NOMO-1 treated with DMSO at 0.1 percent for 48 hours (cell line): Measurements from ENCODE around the gene CMBL.
"Not testable (repeated sequence)": the region's sequence is repeated elsewhere in the genome, so short reads cannot be mapped to it uniquely, and the experiment has no call there.

Source experiments
- DNase-seq: peaks from one replicate; lab custom pipeline; 2025; ENCODE audit not compliant: unreplicated experiment; lab: John Stamatoyannopoulos, UW

CMBL gene

DNA sequence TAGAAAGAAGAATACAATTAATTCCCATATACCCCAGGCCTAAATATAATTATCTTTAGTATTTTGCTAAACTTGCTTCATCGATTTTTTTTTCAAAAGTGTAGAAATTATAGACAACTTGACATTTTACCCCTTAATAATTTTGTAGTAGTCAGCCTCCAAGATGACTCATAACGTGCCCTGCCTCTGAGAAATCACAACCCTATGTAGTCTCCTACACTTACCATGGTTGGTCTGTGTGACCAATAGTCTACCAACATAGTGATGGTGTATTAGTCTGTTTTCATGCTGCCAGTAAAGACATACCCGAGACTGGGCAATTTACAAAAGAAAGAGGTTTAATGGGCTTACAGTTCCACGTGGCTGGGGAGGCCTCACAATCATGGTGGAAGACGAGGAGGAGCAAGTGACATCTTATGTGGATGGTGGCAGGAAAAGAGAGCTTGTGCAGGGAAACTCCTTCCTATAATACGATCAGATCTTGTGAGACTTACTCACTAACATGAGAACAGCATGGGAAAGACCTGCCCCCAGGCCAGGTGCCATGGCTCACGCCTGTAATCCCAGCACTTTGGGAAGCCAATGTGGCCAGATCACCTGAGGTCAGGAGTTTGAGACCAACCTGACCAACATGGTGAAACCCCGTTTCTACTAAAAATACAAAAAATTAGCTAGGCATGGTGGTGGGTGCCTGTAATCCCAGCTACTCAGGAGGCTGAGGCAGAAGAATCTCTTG, 3.3 kb upstream of the CMBL start:
- DNase-seq: not testable (repeated sequence)

DNA sequence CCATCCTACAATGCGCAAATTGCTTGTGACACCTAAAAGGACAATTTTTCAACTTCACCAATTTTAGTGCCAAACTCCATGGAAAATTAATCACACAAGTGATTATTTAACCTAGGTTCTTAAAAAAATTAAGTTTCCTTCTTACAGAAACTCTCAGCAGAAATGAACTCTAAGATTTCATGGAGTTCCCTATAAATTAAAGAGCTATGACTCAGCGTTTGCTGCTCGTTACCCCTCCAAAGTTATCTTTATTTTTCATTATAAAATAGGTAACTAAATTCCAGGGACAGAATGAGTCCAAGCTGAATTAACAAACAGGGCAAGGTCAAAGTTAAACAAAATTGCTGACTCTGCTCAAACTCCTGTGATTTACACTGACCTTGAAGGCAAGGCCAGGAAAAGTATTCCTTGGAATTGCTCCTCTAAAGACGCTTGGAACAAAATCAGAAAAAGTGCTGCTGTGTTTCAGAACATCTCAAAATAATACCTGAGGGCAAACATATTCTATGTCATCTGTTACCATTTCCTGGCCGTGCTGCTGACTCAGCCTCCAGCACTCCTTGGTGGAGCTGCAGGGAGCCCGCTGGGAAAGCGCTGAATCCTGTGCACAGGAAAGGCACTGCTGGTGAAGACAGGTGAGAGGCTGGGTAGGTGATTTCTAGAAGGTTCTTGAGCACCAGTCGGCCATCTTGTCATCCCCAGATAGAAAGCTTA, 2.5 kb upstream of the CMBL start:
- DNase-seq: peak; percentile 25

DNA sequence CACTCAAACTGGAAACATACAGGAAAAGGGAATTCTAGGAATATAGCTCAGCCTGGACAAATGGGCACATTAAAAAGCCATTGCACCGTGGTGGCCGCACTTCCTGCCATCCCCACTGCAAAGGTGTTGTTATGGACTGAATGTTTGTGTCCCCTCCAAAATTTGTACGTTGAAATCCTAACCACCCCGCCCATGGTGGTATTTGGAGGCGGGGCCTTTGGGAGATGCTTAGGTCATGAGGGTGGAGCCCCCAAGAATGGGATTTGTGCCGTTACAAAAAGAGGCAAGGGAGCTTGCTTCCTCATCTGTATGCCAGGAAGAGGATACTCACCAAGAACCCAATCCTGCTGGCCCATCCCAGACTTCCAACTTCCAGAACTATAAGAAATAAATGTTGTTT, 1.1 kb upstream of the CMBL start:
- DNase-seq: no peak

DNA sequence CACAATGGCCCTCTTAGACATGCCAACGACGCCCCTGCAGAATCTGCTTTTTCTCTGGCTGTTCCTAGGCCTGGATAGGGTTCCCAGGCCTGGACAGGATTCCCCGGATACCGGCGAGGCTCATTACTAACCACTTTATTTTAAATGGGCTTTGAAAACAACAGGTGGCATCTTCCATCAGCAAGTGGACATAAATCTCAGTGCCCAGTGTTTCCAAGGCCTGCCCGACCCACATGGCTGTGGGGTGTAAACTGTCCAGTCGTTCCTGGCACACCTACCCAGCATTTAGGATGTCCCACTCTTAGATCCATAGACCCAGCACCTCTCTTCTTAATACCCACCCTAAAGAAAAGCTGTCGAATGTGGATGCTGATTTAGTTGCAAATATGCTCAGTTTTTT, 896 bp downstream of the CMBL start:
- no peak for DNase-seq

DNA sequence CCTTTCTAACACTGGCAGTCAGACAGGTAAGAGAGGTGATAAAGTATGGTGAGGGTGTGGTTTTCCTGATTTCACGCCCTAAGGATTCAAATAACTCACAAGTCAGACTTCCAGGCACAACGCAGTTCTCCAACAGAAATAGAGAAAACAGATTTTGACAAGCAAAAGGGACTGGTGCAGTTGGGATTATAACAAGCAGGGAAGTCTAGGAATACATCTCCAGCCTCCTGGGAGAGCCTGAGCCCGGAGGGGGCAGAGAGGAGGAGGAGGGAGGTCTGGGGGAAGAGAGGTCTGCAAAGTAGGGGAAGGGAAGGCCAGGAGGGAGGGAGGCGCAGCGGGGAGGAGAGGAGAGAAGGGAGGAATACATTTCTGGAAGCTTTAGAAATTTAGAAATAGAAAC, 1.6 kb downstream of the CMBL start:
- no peak for DNase-seq

DNA sequence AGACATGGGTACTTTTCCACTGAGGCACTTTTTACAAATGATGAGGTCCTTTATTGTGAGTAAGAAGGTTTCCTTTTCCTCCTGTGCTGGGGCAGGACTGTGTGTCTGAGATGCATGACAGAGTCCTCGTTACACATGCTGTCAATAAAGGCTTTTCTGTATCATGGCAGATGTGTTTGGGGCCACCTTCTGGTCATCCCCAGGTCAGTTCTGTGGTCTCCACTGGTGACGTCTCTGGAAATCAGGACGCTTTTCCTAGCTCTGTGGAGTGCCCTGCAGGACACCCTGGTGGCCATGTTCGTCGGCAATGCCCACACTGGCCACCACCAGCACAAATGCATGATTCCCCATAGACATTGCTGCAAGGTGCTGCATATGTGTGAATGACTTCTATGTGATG, 2.8 kb downstream of the CMBL start:
- no peak for DNase-seq

DNA sequence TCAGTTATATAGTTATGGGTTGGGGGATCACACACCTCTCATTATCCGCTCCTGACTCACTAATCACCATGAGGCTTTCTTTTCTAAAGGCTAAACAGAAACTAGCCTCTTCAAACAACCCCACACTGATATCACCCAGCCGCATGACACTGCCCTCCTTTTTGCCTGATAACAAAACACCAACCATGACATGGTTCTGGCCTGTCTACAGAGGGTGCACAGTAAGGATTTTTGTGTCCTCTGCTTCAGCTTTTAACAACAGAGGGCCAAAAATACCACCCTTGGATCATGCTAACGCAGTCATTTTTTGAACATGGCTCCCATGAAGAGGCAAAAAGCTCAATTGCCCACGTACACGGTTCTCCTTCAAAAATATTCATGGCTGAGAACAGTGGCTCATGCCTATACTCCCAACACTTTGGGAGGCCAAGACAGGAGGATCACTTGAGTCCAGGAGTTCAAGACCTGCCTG, 4.0 kb downstream of the CMBL start:
- no peak for DNase-seq

DNA sequence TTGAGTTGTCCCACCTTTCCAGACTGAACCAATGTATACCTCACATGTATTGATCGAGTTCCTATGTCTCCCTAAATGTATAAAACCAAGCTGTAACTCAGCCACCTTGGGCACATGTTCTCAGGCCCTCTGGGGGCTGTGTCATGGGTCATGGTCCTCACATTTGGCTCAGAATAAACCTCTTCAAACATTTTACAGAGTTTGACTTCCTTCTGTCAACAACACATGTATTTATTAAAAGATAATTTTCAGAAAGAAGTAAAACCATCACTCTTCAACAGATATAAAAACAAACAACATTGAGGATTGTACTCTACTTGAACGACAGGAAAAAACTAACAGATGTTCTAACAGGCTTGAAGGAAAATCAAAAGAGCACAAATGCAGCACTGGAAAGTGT, 4.5 kb downstream of the CMBL start:
- DNase-seq: no peak

DNA sequence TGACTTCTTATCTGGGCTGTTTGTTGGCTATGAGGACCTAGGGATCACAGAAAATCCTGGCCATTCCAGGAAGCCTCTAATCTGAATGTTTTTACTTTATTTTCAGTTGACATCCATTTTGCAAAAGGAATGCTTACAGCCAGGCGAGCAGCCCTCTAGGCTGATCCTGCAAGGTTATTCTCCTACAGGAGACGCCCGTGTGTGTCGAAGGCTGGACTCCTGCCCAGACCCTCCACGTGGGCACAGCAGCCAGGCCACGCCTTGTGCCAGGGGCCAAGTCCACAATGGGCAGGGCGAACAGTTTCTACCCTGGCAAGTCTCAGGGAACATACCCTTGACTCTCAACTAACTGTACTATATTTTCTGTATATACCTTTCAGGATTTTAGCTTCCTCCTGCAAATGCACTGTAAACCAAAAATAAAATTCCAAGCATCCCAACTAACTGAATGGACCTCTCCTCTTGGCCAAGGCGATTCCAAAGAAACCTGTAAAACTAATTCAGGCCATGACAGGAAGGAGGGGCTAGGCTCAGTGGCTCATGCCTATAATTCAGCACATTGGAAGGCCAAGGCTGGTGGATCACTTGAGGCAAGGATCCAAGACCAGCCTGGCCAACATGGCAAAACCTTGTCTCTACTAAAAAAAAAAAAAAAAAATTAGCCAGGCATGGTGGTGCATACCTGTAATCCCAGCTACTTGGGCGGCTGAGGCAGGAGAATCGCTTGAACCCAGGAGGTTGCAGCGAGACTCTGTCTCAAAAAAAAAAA, 5.7 kb downstream of the CMBL start:
- no peak for DNase-seq

DNA sequence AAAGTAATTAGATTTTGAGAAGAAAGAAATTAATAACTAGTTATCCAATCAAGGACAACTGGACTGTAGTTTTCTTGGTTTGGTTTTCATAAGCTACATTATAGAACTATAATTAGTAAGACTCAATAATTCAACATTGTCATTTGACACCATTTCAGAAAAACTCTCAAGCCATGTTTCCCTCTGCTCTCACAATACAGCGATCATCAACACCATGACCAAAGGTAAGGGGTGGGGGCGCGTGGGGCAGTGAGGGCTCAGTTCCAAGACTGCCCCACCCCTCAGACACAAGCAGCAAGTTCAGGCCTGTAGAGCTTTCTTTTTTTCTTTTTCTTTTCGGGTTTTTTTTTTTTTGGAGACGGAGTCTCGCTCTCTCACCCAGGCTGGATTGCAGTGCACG, 6.4 kb downstream of the CMBL start:
- DNase-seq: no peak

DNA sequence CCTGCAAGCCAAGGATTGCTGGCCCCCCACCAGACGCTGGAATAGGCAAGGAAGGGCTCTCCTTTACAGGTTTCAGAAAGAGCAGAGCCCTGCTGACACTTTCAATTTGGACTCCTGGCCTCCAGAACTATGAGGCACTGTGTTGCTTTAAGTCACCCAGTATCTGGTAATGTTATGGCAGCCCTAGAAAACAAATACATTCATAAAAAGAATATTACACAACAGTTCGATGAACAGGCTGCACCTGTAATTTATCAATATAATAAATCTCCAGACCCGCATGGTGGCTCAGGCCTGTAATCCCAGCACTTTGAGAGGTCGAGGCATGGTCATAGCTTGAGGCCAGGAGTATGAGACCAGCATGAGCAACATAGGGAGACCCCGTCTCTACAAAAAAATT, 7.5 kb downstream of the CMBL start:
- no peak for DNase-seq

DNA sequence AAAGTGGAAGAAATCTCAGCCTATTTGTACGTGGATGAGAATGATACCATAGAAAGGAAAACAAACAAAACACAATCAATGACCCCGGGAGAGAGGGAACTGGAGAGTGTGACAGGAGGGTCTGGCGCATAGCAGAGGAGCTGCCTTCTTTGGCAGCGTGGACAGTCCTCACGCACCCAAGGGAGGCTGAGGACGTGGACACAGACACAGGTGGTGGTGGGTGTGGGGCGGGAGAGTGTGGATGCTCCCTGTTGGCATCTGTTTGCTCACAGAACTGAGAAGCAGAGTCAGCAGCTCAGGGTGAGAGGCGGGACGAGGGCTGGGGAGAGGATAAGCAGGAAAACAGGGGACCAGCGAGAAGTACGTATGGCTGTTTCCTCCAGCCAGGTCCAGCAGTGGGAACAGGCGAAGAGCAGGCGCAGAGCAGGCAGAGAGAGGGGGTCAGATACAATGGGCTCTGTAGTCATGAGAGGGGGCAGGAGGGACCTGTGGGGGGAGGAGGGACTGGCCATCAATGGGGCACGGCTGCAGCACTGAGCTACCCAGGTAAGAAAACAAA, 10.0 kb downstream of the CMBL start:
- DNase-seq: no peak

DNA sequence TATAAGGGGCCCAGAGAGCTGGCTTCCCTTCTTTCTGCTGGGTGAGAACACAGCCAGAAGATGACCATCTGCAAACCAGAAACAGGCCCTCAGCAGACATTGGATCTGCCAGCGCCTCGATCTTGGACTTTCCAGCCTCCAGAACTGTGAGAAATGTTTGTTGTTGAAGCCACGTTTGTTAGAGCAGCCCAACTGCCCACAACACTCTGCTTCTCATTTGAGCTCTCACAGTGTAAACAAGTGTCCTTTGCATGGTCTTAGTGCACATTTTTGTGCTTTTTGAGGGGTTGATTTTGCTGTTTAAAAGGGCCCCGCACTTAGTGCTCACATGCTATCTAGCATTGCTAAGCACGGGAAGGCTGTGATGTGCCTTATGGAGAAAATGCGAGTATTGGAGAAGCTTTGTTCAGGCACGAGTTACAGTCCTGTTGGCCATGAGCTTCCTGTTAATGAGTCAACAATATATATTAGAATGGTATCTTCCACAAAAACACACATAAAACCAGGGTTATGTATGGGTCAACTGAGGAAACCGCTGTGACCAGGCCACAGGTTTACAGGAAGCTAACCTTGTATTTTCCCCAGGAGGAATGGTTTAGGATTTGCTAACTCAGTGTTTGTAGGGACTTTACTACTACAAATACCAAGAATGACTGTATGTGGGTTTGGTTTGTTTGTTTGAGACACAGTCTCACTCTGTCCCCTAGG, 11.9 kb downstream of the CMBL start:
- DNase-seq: no peak

DNA sequence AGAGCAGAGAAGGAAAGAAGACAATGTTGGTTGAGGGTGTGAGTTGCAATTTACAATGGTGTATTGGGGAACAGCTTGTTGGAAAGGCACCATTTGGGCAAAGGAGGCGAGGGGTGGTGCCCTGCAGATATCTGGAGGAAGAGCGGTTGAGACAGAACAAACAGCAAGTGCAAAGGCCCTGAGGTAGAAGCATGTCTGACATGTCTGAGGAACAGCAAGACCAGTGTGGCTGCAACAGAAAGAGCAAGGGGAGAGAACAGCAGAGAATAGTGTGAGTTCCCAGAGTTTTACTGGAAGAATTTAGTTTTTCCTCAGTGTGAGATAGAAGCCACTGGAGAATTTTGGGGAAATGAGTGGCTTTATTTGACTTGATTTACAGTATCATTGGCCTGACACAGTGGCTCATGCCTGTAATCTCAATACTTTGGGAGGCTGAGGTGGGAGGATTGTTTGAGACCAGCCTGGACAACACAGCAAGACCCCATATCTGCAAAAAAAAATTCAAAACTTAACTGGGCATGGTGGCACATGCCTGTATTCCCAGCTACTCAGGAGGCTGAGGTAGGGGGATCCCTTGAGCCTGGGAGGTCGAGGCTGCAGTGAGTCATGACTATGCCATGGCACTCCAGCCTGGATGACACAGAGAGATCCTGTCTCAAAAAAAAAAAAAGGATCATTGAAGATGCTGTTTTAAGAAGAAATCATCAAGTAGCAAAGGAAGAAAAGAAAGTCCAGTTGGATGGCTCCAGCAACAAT, 13.6 kb downstream of the CMBL start:
- no peak for DNase-seq

DNA sequence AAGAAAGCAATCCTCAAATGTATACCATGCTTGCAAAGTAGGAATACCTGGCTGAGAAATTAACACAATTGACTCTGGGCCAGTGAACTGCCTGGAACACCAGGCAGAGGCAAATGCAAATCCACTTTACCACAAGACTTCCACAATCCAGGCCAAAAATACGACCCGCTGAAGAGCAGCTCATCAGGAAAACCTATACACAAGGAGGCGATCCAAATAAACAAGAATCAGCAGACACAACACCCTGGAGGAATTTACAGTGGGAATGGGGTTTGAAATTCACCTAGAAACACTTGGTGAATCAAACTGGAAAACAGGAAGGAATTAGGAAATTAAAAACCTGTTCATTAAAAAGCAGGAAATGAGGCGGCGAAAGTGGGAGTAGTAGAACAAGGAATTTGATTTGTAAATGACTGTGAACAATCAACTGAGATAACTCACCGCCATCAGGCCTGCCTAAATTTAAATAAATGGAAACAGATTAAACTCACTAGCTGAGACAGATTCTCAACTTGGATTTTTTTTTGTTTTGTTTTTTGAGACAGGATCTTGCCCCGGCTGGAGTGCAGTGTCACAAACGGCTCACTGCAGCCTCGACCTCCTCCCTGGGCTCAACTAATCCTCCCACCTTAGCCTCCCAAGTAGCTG, 15.9 kb downstream of the CMBL start:
- no peak for DNase-seq

DNA sequence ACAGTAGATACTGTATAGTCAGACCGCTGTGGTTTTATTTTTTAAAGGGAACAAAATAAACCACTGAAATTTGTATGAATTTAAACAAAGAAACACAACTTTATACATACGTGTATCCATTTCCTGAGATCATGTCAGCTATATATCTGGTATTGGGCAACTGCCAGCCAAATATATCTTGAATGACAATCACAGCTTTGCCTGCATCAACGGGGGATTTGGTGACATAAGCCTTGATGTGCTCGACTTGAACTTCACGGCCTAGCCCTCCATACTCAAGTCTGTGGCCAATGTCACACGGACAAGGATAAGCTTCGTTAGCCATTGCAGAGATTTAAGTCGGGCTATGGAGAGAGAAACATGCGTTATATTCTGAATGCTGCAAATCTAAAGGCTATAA, 17.3 kb downstream of the CMBL start:
- DNase-seq: no peak

DNA sequence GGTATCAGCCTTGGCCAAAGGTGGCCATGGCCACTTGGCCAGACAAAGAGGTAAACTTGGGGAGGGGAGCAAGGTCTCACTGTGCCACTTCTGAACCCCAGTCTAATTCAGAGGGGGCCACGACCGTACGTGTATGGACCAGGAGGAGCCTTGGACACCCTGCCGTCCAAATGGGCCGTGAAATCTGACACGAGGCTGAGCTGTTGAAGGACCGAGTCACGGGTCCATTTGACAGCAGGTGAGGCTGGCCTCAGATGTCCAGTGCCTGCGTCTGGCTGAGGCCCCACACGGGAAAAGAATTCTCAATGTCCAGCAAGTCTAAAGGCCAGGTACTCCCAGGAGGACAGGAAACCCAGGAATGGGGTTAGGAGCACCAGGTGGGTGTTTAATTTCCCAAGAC, 17.7 kb downstream of the CMBL start:
- DNase-seq: no peak

DNA sequence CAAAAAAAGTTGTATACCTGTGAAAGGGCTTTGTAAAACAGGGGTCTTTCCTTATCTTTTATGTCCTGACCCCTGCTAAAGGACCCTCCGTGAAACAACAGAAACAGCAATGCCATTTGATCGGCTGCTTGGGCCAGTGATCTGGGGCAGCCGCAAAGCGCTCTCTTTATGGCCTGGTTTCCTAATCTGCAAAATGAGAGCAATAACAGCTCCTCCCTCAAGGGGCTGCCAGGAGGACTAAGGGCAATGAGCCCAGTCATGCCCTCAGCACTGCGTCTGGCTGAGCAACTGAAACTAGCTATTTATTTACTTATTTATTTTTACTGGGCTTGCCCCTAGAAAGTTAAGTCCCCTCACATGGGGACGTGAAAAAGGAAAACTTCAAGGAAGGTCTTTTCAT, 18.3 kb downstream of the CMBL start:
- DNase-seq: peak; percentile 37

DNA sequence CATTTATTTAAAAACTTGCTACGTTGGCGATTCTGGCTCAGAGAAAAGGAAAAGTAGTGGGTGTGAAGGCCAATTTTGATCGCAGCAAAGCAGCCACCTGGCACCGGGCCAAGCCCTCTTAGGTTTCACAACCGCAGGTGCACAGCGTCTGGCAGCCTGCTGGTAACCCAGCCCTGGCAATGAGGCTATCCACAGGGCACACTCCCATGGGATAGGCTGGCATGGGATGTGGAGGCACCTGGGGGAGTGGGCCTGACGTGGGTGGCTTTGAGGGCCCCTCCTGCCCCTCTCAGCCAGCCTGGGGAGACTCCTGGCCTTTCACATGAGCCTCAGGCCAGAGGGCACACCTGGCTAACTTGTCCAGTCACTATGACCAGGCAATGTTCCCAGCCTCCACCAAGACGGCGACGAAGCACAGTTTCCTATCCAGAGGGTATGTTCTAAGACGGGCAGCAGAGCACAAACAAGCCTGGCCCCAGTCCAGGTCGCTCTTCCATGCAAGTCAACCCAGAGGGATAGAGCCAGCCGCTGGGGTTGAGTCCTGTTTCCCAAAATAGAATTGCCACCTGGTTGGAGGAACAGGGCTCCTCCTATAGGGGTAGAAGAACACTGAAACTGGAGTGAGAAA, 19.0 kb downstream of the CMBL start:
- DNase-seq: no peak
